Breast epithelium (tissue), 3 donors: ENCODE results near the gene ABI3BP.

Experiments
- POLR2A ChIP-seq: fragments of 450-650 bp; IDR thresholded peaks from one replicate; pipeline ENCODE4 v1.6.1; 2016; ENCODE audit warnings: antibody characterized with exemption, mild to moderate bottlenecking, moderate library complexity
- TF ChIP-seq, protein P1 (sequence below), 3 donors: fragments of 450-650 bp; IDR thresholded peaks; one replicate each; pipeline ENCODE4 v1.5.1; 2016 to 2017; ENCODE audit warnings: antibody characterized with exemption in 3 of 3, mild to moderate bottlenecking in 3 of 3, moderate library complexity in 3 of 3

DNA sequence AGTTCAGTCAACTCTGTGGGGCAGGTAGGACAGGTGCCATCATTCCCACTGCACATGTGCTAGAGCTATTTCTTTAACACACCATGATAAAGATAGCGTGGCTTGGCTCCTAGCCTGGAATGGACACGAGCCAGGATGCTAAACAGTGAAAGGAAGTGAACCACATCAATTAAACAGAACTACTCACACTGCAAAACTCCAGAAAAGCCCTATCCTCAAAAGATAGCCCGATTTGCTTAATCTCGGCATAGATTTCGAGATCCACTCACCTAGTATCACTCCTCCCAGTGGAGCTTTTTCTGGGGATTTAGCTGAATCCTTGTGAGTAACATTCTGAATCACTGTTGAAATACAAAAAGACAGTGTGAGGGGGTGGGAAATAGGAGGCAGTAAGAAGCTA is 118.0 kb downstream of the ABI3BP start:
- TF ChIP-seq, protein P1, sequence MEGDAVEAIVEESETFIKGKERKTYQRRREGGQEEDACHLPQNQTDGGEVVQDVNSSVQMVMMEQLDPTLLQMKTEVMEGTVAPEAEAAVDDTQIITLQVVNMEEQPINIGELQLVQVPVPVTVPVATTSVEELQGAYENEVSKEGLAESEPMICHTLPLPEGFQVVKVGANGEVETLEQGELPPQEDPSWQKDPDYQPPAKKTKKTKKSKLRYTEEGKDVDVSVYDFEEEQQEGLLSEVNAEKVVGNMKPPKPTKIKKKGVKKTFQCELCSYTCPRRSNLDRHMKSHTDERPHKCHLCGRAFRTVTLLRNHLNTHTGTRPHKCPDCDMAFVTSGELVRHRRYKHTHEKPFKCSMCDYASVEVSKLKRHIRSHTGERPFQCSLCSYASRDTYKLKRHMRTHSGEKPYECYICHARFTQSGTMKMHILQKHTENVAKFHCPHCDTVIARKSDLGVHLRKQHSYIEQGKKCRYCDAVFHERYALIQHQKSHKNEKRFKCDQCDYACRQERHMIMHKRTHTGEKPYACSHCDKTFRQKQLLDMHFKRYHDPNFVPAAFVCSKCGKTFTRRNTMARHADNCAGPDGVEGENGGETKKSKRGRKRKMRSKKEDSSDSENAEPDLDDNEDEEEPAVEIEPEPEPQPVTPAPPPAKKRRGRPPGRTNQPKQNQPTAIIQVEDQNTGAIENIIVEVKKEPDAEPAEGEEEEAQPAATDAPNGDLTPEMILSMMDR (IDR thresholded peaks at IDR 0.05), result no peak
- TF ChIP-seq POLR2A, result no peak
